GM19099 (cell line): Measurements from ENCODE around the gene ASTN2.

Experiments
- POLR2A ChIP-seq: IDR thresholded peaks from 3 replicates; pipeline ENCODE4 v1.6.1; 2011; ENCODE audit warnings: low read depth; ENCODE audit not compliant: insufficient read length; ENCODE audit errors: extremely low read depth

The ASTN2 gene

DNA sequence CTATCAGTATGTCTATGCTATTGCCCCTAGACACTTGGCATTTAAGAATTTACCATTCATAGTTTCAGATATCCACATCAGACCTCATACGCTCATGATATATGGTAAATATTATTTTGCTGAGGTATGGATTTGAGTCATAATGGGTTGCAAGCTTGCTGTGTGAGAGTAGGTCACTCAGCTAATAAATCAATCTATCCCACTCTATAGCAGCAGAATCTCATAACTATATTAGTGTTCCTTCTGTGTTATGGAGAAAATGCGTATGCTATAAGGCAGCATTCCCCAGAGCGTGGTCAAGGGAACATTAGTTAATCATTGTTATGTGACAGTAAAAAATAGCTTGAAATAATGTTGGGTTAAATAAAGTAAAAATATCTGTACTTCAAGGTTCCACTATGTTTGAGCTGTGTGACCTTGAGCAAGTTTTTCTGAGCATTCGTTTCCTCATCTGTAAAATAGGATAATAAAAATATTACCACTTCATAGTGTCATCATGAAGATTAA lies 720.0 kb downstream of the ASTN2 start:
- TF ChIP-seq POLR2A: no peak

- TF ChIP-seq POLR2A: no peak
Measured at GRCh38 chr9:116693233-116693731, 721.6 kb downstream of the ASTN2 start.

DNA sequence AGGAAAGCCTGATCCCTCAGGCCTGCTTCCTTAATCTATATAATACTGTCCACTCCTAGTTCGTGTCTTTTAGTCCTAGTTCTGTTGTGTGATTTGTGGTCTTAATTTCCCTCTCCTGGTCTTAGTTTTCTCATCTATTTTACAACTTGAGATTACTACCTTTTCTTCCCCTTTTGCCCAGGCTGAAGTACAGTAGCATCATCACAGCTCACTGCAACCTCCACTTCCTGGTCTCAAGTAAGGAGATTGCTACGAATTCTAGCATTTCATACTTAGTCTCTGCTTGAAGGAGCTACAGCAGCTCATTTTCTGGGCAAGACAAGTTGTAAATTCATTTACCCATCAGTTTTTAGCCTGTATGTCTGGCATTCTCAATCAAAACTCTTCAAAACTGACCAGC lies 722.2 kb downstream of the ASTN2 start:
- no peak for TF ChIP-seq POLR2A

DNA sequence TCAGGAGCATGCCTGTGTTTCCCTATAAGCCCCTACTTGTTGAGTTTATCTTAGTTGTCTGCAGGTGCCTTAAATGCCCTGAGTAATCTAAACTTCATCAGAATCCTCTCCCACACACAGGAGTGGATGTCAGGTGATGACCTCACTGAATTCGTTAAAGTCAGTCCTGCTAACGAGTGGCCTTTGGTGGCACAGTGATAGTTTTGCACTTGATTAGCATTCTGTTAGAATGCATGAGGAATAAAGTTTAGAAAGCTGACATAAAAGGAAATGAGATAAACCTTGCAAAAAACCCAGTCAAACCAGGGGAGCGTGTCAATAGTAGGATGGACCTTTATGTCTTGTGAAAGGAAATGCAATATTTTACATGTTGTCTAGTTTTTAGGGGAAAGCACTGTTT lies 723.2 kb downstream of the ASTN2 start:
- no peak for TF ChIP-seq POLR2A

DNA sequence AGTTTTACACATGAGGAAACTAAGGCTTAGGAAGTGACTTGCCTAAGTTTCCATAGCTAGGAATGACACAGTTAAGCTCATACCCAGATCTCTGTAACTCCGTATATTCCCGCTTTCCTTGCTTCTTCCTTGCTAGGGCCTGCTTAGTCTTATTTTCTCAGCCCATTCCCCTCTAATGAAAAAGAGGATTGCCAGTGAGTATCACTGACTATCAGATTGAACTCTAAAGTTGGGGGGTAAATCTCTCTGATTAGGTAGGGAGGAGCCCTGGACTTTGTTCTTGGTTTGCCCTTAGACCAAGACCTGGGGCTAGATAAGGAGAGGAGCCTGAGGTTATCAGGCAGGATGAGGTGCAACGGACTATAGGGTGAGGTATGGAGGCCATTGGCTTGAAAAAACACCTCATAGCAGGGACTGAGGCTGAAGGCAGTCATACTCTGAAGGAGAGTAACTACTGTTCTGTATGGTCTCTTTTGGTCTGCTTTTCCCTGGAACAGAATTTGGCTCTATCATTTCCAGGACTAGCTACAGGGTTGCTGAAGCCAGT lies 725.3 kb downstream of the ASTN2 start:
- TF ChIP-seq POLR2A: no peak

GRCh38 chr9:116688806-116689485 lies 725.9 kb downstream of the ASTN2 start:
- TF ChIP-seq POLR2A: no peak

DNA sequence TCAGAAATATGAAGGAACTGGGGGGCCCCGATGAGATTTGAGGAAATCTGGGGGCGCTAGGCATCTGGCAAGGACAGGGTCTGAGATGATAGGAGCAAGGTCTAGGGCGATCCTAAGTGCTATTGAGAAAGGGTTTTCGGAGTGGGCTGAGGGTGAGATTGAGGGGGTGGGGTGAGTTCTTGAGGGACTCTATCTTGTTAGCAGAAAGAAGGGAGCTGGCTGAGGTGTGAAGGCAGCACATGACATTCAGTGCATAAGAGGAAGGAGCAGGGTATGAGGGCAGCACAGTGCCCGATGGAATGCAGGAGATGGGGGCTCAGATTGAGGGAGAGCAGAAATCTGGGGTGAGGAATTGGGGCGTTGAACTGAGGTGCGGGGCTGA lies 727.1 kb downstream of the ASTN2 start:
- no peak for TF ChIP-seq POLR2A

GRCh38 chr9:116687074-116687753 lies 727.6 kb downstream of the ASTN2 start, which contains the start of gene TRIM32:
TSS of gene TRIM32 (plus strand) at chr9:116687305. CDS start at chr9:116697743, 10,438 bp downstream.
- peak; percentile 73 for TF ChIP-seq POLR2A

GRCh38 chr9:116686693-116687073 lies 728.2 kb downstream of the ASTN2 start:
- no peak for TF ChIP-seq POLR2A

DNA sequence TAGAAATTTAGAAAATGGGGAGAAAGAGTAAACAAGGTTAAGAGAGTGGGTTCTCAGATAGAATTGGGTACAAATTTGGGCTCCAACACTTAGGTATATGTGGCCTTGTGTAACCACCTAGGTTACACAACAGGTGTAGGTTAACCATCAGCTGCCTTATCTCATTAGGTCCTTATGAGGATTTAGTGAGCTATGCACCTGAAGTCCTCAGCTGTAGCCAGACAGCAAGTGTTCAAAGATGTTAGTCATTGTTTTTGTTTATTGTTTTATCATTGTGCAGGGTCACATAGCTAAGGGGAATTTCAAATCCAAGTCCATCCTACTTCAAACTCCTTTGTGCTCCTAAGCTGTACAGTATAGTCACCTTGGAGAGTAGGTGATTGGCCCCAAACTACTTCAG lies 728.7 kb downstream of the ASTN2 start:
- TF ChIP-seq POLR2A: no peak

GRCh38 chr9:116685166-116685565 lies 729.7 kb downstream of the ASTN2 start:
- TF ChIP-seq POLR2A: no peak

DNA sequence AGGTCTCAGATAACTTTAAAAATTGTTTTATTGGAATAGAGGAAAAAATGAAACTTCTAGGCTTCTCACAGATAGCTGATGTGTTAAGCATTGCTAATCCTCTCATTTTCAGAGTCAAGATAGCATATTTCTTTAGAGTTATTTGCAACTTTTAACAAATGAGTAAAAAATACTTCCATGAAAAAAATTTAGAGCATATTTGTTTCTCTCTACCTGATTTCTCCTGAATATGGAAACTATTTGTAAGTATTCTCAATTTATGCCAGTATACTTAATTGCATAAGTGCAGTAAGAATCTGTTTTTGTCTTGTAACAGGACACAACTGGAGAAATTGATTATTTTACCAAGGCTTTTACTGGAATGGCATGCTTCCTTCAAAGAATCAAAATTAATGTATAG lies 731.3 kb downstream of the ASTN2 start:
- no peak for TF ChIP-seq POLR2A

DNA sequence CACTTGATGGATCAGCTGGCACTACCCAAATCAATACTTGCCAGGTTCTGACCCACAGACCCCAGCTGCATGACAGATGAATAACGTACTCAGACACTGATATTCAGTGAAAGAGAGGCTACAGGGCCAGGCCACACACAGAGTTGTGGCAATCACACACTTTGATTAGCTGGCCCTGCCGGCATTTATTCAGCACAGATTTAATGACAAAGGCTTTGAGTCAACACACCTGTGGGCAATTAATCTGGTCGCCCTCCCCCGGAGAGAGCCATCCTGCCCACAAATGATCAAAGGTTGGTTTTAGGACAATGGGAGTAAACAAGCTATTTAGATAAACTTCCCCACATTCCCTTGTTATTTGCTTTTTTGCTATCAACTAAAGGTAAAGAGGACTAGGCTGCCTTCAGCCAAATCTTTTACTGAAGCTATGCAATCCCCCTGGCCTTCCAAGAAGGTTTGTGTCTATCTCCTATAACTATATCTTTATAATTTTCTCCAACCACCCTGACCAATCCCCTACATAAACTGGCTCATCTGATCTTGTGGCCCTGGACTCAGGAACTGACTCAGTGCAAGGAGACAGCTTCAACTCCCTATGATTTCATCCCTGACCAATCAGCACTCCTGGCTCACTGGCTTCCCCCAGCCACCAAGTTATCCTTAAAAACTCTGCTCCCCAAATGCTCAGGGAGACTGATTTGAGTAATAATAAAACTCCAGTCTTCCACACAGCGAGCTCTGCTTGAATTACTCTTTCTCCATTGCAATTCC lies 740.5 kb downstream of the ASTN2 start:
- no peak for TF ChIP-seq POLR2A

DNA sequence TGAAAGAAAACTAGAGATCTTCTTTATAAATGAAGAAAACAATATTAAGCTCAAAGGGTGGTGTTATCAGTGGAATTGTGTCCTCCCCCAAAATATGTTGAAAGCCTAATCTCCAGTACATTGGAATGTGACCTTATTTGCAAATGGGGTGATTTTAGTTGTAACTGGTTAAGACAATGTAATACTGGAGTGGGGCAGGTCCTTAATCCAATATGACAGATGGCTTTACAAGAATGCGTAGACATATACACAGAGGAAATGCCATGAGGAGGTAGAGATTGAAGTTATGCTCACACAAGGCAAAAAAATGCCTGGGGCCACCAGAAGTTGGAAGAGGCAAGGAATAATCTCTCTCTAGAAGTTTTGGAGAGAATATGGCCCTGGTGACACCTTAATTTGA lies 741.5 kb downstream of the ASTN2 start:
- no peak for TF ChIP-seq POLR2A

GRCh38 chr9:116671605-116672004 lies 743.3 kb downstream of the ASTN2 start:
- TF ChIP-seq POLR2A: no peak
